ENCODE measurements around the gene GABRB1.

DNA sequence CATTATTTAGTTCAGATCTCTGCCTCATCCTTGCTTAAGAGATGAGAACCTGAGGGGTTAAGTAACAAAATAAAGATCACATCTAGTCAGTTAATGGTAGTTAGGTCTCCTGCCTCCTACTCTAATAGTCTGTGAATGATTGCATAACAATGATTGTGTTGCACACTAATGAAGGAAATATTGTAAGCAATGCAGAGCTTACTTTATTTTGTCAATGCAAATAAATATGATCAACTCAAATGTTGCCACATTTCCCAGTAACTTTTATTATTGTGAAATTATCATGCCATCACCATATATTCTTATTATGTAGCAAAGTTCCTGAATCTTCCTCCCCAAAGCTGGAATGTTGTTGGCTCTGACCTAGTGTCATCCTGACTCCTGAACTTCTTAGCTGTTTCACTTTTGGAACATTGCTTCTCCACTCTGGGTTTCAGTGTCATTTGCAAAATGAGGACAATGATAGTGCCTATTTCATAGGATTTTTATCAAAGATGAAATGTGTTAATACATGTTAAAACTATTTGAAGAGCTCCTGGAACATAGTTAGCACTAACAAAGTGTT, 20.9 kb upstream of the GABRB1 start:
- TF ChIP-seq EZH2 (IDR thresholded peaks at IDR 0.05; ENCODE audit: low read length, unreplicated experiment) (no peak), CTCF (conservative IDR thresholded peaks at IDR 0.05; ENCODE audit: low read depth, low read length) (no peak), EZH2phosphoT487 (IDR thresholded peaks at IDR 0.05; ENCODE audit: borderline replicate concordance, low read length) (no peak)
